GM12874 (cell line): ENCODE data around the gene CDH23.

Experiments
- TF ChIP-seq, protein P1 (sequence below): IDR thresholded peaks from 2 replicates; pipeline ENCODE4 v1.5.1; 2011; ENCODE audit warnings: low read depth, mild to moderate bottlenecking, control low read depth, low read length, moderate library complexity; ENCODE audit not compliant: insufficient read depth

CDH23 gene

DNA sequence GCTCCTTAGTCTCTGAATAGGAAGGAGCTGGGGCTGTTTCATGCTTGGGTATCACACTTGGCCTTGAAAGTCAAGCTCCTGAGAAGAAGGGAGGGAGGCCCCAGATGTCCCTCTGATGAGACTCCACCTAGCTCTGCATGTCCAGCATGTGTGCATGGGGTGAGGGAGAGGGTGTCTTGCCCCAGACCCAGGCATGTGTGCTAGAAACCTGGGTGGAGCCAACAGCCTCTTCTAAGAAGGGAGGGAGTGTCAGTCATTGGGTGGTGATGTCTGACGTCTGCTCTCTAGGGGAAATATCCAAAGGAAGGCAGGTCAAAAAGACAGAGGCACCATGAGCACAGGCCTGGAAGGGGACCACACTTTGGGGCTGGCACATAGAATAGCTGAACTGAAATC is 159.0 kb downstream of the CDH23 start:
- TF ChIP-seq, protein P1, sequence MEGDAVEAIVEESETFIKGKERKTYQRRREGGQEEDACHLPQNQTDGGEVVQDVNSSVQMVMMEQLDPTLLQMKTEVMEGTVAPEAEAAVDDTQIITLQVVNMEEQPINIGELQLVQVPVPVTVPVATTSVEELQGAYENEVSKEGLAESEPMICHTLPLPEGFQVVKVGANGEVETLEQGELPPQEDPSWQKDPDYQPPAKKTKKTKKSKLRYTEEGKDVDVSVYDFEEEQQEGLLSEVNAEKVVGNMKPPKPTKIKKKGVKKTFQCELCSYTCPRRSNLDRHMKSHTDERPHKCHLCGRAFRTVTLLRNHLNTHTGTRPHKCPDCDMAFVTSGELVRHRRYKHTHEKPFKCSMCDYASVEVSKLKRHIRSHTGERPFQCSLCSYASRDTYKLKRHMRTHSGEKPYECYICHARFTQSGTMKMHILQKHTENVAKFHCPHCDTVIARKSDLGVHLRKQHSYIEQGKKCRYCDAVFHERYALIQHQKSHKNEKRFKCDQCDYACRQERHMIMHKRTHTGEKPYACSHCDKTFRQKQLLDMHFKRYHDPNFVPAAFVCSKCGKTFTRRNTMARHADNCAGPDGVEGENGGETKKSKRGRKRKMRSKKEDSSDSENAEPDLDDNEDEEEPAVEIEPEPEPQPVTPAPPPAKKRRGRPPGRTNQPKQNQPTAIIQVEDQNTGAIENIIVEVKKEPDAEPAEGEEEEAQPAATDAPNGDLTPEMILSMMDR = no peak

GRCh38 chr10:71558991-71559390 is 162.3 kb downstream of the CDH23 start:
- TF ChIP-seq, protein P1 = no peak

DNA sequence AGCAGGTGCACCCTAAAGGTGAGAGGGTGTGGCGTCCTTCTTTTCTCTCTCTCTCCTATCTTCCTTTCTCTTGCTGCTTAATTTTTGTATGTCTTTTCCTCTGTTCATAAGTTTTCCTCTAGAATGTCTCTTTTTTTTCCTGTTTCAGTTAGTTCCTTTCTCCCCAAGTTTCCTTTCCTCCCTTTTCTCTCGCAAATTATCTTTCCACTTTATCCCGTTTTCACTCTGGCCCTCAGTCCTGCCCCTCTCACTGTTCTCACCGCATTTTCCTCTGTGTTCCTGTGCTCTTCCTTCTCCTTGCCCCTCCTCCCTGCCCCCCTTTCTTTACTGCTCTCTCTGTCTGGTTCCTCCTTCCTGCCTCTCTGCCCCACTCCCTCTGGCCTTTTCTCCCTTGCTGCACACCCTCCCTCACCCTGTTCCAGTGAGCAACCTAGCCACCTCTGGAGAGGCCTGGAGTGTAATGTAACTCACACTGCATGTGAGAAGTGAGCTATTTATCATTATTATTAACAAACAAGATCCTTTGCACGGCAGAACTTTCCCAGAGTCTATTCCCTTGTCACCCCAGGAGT is 164.4 kb downstream of the CDH23 start:
- TF ChIP-seq, protein P1 = no peak

- TF ChIP-seq, protein P1 = no peak
Measured at GRCh38 chr10:71562181-71562580, 165.5 kb downstream of the CDH23 start.

DNA sequence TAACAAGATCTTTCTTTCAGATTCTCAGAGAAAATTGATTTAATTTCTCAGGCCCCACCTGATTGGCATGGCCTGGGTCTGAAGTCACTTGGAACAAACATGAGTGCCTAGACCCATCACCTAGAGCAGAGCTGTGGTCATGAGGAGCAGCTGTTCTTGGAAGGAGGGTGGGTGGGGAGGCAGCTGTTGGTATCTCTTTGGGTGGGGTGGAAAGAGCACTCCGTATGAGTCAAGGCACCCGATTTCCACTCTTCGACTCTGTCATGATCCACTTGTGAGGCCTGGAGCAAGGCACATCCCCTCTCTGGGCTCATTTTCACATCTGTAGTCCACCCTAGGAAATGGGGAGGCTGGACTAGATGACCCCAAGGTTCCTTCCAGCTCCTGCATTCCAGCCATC is 166.2 kb downstream of the CDH23 start:
- TF ChIP-seq, protein P1 = no peak

GRCh38 chr10:71564194-71564820 is 167.6 kb downstream of the CDH23 start:
- TF ChIP-seq, protein P1 = no peak

- TF ChIP-seq, protein P1 = no peak
Measured at GRCh38 chr10:71565284-71566000, 168.7 kb downstream of the CDH23 start.
